ENCODE data around the gene SLC11A1.

SLC11A1 gene

GRCh38 chr2:218395090-218395444 is 13.0 kb downstream of the SLC11A1 start:
- DNase-seq: no peak

DNA sequence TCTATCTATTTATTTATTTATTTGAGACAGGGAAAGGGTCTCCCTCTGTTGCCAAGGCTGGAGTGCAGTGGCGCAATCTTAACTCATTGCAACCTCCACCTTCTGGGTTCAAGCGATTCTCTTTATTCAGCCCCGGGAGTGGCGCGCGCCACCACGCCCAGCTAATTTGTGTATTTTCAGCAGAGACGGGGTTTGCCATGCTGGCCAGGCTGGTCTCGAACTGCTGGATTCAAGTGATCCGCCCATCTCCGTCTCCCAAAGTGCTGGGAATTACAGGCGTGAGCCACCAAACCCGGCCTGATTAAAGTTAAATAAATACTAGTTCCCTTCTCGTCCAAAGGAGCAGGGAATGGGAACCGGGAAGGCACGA is 13.4 kb downstream of the SLC11A1 start:
- no peak for DNase-seq

DNA sequence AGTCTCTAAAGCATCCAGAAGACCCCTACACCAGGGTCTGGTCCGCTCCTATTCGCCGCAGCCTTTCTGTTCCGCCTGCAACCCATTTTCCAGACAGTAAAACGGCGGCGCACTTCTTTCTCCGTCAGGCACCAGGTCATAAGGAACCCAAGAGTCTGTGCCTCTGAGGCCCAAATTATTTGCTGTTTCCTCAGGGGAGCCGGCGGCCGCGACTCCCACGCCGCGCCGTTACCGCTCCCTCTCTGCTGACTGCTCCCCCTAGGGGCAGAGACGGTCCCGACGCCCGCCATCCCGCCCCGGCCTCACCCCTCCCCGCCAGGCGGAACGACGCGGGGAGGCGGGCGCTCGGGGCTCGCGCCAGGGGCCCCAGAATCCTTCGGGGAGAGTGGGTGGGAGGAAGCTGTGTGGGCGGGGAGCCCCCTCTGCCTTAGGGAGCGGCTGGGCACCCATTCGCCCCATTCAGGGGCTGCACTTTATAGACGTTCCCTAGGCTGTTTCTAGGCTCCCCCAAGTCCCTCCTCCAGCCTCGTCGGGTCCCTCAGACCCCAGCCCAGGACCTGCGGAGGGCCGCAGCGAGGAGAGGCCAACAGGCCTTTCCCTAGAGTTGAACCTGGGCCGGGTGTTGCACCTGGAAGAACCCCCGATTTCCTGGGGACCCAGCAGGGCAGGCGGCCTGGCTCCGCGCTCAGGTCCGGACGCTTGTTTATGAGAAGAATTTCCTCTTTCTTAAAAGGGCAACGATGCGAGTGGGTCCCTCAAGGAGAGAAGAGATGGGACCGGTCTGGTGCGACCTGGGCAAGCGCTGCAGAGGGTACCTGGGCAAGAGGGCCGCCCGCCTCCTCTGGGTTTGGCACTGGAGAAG is 14.0 kb downstream of the SLC11A1 start:
- DNase-seq: peak; percentile 96

DNA sequence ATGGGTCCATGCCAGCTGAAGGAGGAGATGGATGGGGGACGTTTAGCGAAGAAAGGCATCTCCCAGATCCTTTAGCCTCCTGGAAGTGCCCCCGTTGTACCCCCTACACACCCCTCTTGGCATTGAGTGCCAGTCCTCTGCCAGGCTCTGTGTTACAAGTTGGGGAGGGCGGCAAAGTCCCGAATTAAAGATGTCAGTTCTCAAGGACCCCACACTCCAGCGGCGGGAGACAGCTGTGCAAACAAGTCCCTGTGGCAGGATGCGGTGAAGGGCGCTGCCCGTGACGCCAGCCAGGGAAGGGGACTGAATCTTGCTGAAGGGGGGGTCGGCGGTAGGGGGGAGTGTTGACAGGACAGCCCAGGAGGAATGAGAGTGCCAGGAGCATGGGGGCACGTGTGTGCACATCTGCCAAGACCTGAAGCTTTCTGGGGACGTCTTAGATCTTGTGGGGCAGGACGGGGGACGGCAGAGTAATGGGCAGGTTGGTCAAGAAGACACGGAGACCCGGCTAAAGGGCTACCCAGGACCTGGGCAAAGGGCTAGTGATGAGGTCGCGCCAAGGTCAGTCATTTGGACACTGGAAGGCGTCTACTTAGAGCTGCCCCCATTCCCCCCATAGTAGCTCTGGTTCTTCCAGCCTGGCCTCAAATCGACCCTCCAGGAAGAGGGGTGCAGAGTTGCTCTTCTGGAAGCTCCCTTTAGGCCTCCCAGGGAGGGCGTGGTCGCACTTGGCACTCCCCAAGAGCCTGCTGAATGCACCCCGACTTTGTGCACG is 14.8 kb downstream of the SLC11A1 start:
- DNase-seq: peak; percentile 75

DNA sequence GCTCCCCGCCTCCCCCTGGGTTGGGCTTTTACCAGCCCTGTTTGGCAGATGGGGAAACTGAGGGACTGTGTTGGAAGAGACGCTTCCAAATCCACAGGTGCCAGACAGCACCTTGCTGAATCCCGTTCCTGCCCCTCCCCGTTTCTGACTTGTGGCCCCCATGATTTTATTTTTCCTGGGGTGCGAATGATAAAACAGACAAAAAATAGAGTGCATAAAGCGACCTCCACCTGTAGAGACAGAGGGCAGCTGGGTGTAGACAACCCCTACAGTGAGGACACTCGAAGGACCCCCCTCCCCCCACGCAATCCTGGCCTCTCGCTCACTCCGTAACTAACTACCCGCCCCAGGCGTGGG is 15.4 kb downstream of the SLC11A1 start:
- DNase-seq: no peak

- DNase-seq: peak; percentile 85
Measured at GRCh38 chr2:218397820-218398436, 15.9 kb downstream of the SLC11A1 start.

DNA sequence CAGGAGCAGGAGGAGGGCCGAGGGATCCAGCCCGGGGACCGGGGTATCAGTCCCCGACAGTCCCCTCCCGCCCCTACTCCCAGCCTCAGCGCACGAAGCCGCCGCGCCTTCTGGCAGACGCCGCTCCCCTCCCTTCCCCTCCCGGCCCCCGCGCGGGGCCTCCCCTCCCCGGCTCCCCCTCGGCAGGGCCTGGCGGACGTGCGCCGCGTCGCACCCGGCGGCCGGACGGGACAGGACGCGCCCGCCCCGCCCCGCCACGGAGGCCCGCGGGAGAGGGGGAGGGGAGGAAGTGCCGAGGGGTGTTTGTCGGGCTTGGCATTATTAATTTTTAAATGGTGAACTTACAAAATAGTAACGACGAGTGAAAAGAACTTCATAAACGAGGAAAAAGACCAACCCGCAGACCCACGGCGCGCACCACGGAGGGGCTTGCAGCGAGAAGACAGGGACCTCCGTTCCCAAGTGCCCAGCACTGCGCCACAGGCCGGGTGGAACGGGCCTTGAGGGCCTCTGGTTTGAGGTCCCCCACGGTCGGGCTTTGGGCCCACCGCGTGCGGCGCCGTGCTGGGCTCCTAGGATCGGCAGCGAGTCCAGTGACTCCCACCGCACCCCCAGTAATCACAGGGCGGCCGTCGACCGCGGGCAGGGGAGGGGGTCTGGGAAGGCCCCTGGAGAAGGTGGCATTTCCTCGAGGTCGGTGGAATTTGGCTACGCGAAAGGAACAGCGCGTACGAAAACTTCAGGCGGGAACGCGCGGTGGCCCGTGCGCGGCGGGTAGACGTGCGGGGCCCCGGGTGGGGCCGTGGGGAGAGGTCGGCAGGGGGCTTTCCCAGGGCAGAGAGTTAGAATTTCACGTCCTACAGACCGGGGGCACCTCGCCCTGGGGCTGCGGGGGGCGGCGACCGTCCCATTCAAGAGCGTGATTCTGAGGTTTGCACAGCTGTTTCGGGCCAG is 16.6 kb downstream of the SLC11A1 start:
- peak; percentile 77 for DNase-seq

GRCh38 chr2:218399391-218400166 is 17.5 kb downstream of the SLC11A1 start, which contains the start of gene CTDSP1:
TSS of gene CTDSP1 (plus strand) at chr2:218399868. CDS start at chr2:218400091, 223 bp downstream.
- peak; percentile 96 for DNase-seq

DNA sequence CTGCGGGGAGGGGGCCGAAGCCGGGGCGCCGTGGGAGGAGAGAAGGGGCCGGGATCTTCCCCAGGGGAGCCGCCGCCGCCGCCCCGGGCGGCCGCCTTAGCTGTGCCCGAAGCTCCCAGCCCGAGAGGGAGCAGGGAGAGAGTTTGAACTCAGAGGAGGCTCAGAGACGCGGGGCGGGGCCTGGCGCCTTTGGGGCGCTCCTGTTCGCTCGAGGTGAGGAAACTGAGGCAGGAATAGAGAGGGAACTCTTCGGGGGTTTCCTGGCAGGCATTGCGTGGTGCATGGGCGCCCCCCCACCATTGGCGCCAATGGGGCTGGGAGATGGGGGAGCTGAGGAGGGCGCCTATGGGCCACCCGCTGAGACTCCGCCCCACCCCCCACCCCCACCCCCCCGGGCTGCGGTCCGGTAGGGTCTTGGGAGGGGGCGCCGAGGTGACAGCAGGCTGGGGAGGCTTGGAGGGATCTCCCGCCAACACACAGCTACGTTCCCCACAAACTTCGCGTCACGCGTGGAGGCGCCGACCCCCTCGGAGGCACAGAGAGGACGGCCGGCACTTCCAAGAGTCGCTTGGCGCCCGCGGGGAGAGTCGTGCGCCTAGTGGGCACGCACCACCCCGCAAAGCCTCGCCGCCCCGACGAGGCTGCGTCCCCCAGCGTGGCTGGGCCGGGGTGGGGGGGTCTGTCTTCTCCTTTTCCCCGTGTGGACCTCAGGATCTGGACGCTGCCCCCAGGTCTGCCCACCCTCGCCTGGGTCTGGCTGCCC is 18.3 kb downstream of the SLC11A1 start:
- peak; percentile 47 for DNase-seq

DNA sequence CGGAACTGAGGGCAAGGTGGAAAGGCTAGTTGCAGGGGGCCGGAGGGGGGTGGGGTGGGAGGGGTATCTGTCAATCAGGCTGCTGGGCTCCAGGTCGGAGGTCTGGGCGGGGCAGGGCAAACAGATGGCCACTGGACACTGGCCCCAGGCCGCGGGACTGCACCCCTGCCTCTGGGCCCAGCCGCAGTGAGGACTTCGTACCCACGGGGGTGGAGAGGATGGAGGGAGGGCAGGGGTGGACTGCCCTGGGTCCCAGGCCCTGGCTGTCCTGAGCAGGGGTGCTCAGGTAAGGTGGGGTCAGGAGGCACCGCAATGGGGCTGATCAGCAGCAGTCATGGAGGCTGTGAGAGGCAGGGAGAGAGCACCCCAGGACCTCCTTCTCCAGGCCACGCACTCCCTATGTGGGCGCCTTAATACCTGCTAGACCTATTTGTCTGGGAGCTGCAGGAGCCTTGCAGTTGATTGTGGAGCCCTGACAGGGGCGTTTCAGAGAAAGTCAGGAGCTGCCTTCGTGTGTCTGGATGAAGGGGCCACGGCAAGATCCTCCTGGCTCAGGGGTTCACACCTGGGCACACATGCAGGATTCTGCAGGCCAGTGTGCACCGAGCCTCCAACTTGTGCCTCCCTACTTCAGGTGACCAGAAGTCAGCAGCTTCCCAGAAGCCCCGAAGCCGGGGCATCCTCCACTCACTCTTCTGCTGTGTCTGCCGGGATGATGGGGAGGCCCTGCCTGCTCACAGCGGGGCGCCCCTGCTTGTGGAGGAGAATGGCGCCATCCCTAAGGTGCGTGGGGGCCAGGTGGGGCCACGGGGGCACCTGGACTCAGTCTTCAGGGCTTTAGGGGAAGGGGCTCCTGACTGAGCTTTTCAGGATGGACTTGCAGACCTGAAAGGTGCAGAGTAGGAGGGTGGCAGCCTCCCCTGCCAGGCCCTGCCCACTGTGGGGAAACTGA is 19.1 kb downstream of the SLC11A1 start:
- no peak for DNase-seq

DNA sequence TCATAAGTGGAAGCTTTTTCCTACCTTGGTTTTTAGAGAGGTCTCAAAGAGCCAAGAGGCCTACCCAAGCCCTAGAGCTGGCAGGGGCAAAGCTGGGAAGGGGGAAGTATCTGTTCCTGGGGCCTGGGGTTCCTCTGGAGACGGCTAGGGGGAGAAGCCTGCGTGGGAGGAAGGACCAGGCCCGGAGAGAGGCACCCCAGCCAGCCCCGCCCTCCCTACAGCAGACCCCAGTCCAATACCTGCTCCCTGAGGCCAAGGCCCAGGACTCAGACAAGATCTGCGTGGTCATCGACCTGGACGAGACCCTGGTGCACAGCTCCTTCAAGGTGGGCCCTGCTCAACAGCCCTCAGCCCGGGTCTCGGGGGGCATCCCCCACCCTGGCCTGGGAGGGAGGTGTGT is 19.8 kb downstream of the SLC11A1 start:
- no peak for DNase-seq

DNA sequence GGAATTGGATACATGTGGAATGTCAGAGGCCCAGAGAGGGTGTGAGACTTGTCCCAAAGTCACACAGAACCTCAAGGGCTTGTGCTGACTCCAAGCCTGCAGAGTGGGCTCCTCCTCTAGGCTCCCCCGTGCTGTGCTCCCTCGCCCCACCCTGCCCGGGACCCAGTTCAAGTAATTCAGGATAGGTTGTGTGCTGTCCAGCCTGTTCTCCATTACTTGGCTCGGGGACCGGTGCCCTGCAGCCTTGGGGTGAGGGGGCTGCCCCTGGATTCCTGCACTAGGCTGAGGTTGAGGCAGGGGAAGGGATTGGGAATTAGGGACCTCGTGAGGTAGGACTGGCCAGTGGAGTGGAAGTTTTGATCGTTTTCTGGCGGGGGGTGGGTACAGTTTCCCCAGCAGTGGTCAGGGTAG is 20.4 kb downstream of the SLC11A1 start:
- no peak for DNase-seq

GRCh38 chr2:218402911-218403411 is 20.9 kb downstream of the SLC11A1 start:
- no peak for DNase-seq

DNA sequence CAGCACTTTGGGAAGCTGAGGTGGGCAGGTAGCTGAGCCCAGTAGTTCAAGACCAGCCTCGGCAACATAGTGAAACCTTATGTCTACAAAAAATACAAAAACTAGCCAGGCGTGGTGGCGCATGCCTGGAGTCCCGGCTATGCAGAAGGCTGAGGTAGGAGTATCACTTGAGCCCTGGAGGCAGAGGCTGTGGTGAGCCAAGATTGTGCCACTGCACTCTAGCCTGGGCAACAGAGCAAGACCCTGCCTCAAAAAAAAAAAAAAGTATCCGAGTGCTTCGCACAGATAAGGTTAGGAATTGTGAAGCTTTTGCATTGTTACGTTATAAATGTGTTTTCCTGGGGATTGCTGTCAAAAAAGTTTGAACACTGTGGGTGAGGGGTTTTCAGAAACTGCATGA is 21.7 kb downstream of the SLC11A1 start:
- no peak for DNase-seq

DNA sequence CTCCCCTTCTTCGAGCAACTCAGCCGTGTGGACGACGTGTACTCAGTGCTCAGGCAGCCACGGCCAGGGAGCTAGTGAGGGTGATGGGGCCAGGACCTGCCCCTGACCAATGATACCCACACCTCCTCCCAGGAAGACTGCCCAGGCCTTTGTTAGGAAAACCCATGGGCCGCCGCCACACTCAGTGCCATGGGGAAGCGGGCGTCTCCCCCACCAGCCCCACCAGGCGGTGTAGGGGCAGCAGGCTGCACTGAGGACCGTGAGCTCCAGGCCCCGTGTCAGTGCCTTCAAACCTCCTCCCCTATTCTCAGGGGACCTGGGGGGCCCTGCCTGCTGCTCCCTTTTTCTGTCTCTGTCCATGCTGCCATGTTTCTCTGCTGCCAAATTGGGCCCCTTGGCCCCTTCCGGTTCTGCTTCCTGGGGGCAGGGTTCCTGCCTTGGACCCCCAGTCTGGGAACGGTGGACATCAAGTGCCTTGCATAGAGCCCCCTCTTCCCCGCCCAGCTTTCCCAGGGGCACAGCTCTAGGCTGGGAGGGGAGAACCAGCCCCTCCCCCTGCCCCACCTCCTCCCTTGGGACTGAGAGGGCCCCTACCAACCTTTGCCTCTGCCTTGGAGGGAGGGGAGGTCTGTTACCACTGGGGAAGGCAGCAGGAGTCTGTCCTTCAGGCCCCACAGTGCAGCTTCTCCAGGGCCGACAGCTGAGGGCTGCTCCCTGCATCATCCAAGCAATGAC is 22.4 kb downstream of the SLC11A1 start:
- DNase-seq: no peak

DNA sequence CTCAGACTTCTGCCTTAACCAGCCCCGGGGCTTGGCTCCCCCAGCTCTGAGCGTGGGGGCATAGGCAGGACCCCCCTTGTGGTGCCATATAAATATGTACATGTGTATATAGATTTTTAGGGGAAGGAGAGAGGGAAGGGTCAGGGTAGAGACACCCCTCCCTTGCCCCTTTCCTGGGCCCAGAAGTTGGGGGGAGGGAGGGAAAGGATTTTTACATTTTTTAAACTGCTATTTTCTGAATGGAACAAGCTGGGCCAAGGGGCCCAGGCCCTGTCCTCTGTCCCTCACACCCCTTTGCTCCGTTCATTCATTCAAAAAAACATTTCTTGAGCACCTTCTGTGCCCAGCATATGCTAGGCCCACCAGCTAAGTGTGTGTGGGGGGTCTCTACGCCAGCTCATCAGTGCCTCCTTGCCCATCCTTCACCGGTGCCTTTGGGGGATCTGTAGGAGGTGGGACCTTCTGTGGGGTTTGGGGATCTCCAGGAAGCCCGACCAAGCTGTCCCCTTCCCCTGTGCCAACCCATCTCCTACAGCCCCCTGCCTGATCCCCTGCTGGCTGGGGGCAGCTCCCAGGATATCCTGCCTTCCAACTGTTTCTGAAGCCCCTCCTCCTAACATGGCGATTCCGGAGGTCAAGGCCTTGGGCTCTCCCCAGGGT is 23.1 kb downstream of the SLC11A1 start:
- DNase-seq: no peak

DNA sequence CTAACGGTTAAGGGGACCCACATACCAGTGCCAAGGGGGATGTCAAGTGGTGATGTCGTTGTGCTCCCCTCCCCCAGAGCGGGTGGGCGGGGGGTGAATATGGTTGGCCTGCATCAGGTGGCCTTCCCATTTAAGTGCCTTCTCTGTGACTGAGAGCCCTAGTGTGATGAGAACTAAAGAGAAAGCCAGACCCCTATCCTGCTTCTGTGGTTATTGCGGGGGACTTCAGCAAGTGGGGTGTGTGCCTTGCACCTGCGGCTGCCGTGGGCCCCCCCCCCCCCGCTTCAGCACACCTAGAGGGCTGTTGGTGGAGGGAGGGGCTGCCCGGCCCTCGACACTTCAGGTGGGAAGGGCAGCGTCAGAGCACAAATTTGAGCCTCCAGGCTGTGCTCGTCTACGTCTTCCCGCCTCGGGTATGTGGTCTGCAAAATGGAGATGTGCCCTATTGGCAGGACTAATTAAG is 23.7 kb downstream of the SLC11A1 start:
- peak; percentile 27 for DNase-seq

Measured in activated CD4-positive, alpha-beta T cell treated with anti-CD3 and anti-CD28 coated beads, Interleukin-2, Interleukin-6, amounts not matched to agents 100 ng/mL and 50 ng/mL, durations not matched to agents 16 hours and 8 hours (primary cell).